Thoracic aorta (tissue), 2 donors: ENCODE measurements around the gene SH3GLB1. TPM values are rescaled to one million over a fixed set of nuclear protein-coding genes. Genes with fewer than 3 reads are reported as not detected.
A peak's percentile ranks its signal among the peaks of the same experiment; 100 is the strongest.

Source experiments
- ATAC-seq: fragments of 150-250 bp; one replicate; pipeline ENCODE4 v1.8.0; 2017; ENCODE audit warnings: low read depth; ENCODE audit not compliant: insufficient number of reproducible peaks, low FRiP score
- DNase-seq: peaks from one replicate; pipeline ENCODE4 v3.0.0-alpha.2; 2020; ENCODE audit warnings: low spot score
- H3K27ac ChIP-seq, 2 donors: fragments of 200-600 bp; sonication (generic); 1 replicate in 1 of 2; 2 replicates in 1 of 2; pipeline ENCODE4 v1.5.1; 2016; ENCODE audit warnings: mild to moderate bottlenecking in 2 of 2, moderate library complexity in 2 of 2
- H3K27me3 ChIP-seq: fragments of 200-600 bp; sonication (generic); replicated peaks from 2 replicates; pipeline ENCODE4 v1.6.0; 2016; ENCODE audit warnings: mild to moderate bottlenecking; ENCODE audit not compliant: insufficient read depth
- H3K36me3 ChIP-seq: fragments of 200-600 bp; sonication (generic); one replicate; pipeline ENCODE4 v1.5.1; 2016
- H3K4me1 ChIP-seq, 2 donors: fragments of 200-600 bp; sonication (generic); 1 replicate in 1 of 2; 2 replicates in 1 of 2; pipeline versions ENCODE4 v1.5.1 to v1.6.0; 2016; ENCODE audit warnings: low read depth in 2 of 2, mild to moderate bottlenecking in 1 of 2; ENCODE audit not compliant: control insufficient read depth in 1 of 2
- H3K4me3 ChIP-seq: fragments of 200-600 bp; sonication (generic); 2 replicates; pipeline ENCODE4 v1.5.1; 2016; ENCODE audit warnings: mild to moderate bottlenecking
- H3K9me3 ChIP-seq: fragments of 200-600 bp; sonication (generic); 2 replicates; pipeline ENCODE4 v1.5.1; 2016
- CTCF ChIP-seq: fragments of 200-600 bp; sonication (generic); IDR thresholded peaks from one replicate; pipeline ENCODE4 v1.5.1; 2019; ENCODE audit warnings: antibody characterized with exemption
- total RNA-seq, 2 donors: library from RNA; depleted of rRNA; stranded (reverse); fragments of >200 nt; gene quantifications; one replicate each; pipeline versions ENCODE4 v1.1.0 to v1.2.3, GENCODE V29; 2016

Gene SH3GLB1
- total RNA-seq, 2 donors from 2014 or later: 49.1 to 69.6 TPM

GRCh38 chr1:86731416-86731815, 27.0 kb downstream of the SH3GLB1 start:
- ATAC-seq (no peak), DNase-seq (no peak)
- Histone ChIP-seq H3K4me3 (no peak overlapping the region), H3K9me3 (no peaks in the 10 kb centered on the region), H3K27ac (no peak overlapping the region), H3K4me1 (no peaks in the 10 kb centered on the region), H3K36me3 (peaks cover 26% of the 10 kb centered on the region), H3K27me3 (no peaks in the 10 kb centered on the region)
- TF ChIP-seq CTCF: no peak

GRCh38 chr1:86733340-86733739, 29.0 kb downstream of the SH3GLB1 start:
- DNase-seq: no peak
- TF ChIP-seq CTCF: no peak
- Histone ChIP-seq H3K27me3 (no peaks in the 10 kb centered on the region), H3K4me1 (no peaks in the 10 kb centered on the region), H3K4me3 (no peak overlapping the region), H3K27ac (no peak overlapping the region), H3K36me3 (peaks cover 27% of the 10 kb centered on the region), H3K9me3 (no peaks in the 10 kb centered on the region)
- ATAC-seq: no peak

DNA sequence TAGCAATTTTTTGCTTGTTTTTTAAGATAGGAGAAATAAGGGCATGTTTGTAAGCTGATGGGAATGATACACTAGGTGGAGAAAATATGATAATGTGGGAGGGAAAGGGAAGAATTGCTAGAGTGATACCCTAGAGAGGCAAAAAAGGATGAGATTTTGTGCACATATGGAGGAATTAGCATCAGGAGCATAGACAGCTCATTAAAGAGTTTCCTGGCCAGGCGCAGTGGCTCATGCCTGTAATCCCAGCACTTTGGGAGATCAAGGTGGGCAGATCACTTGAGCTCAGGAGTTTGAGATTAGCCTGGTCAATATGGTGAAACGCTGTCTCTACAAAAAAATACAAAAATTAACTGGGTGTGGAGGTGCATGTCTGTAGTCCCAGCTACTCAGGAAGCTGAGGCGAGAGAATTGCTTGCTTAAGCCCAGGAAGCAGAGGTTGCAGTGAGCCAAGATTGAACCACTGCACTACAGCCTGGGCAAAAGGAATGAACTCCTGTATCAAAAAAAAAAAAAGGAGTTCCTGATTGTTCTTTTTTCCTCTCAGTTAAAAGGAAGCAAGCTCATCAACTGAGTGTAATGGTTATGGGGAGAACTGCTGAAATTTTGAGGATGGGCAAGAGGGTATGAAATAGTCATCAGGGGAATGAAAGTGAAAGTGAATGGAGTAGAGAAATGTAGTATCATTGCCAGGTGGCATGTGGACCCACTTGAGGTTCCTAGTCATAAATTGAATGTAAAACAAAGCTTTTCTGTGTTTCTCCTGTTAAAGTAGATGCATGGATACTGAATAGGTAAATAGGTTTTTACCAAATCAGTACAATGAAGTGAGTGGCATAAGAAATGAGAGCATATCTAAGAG, 35.5 kb downstream of the SH3GLB1 start:
- Histone ChIP-seq H3K9me3 (no peaks in the 10 kb centered on the region), H3K36me3 (peaks cover 38% of the 10 kb centered on the region), H3K27ac (no peak overlapping the region), H3K27me3 (no peaks in the 10 kb centered on the region), H3K4me3 (no peak overlapping the region), H3K4me1 (peaks cover 0 to 8% of the 10 kb centered on the region in 2 donors)
- TF ChIP-seq CTCF: no peak
- ATAC-seq: no peak
- no peak for DNase-seq

GRCh38 chr1:86741947-86742572, 37.7 kb downstream of the SH3GLB1 start:
- H3K9me3 ChIP-seq: no peaks in the 10 kb centered on the region
- ATAC-seq (no peak), DNase-seq (no peak)
- TF ChIP-seq CTCF: peak; percentile 57
- peaks cover 0 to 8% of the 10 kb centered on the region in 2 donors for H3K4me1 ChIP-seq
- no peak overlapping the region for H3K27ac ChIP-seq
- H3K36me3 ChIP-seq: peaks cover 23% of the 10 kb centered on the region
- no peaks in the 10 kb centered on the region for H3K27me3 ChIP-seq
- no peak overlapping the region for H3K4me3 ChIP-seq

DNA sequence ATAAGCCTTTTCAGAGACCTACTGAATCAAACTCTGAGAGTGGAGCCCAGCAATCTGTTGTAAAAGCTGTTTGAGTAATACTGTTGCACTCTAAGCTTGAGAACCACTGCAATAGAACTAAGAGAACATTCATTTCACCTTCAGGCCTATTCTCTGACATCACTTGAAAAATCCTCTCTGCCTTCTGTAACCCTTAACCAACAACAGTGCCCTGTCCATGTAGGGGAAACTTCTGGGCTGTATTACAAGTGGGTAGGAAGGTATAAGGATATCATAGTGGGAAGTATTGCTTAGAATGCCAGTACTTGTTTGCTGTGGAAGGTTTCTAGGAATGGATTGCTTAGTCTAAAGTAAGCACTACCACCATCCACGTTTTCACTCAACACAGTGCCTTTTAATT, 42.9 kb downstream of the SH3GLB1 start:
- H3K27me3 ChIP-seq: no peaks in the 10 kb centered on the region

More for the DNA sequence above, 42.9 kb downstream of the SH3GLB1 start:
- peaks cover 0 to 18% of the 10 kb centered on the region in 2 donors for H3K4me1 ChIP-seq
- ATAC-seq: no peak
- H3K9me3 ChIP-seq: no peaks in the 10 kb centered on the region
- TF ChIP-seq CTCF: no peak
- peaks cover 7% of the 10 kb centered on the region for H3K36me3 ChIP-seq
- DNase-seq: no peak
- H3K4me3 ChIP-seq: no peak overlapping the region
- H3K27ac ChIP-seq: no peak overlapping the region
